ACC112 (cell line): ENCODE data around the gene COL11A1.

ENCODE experiments used
- H2AFZ ChIP-seq: fragments of 200-600 bp; sonication (generic); one replicate; pipeline ENCODE4 v1.6.0; 2017; ENCODE audit warnings: antibody characterized with exemption, low read length; ENCODE audit not compliant: unreplicated experiment
- H3K27ac ChIP-seq: fragments of 200-600 bp; sonication (generic); 2 replicates; pipeline ENCODE4 v1.5.1; 2014; ENCODE audit warnings: low read depth, mild to moderate bottlenecking, antibody characterized with exemption, low read length, moderate library complexity
- H3K27me3 ChIP-seq: fragments of 200-600 bp; sonication (generic); 2 replicates; pipeline ENCODE4 v1.6.1; 2014; ENCODE audit warnings: mild to moderate bottlenecking, antibody characterized with exemption, low read length, moderate library complexity, mixed read lengths; ENCODE audit not compliant: insufficient read depth
- H3K36me3 ChIP-seq: fragments of 200-600 bp; sonication (generic); 2 replicates; pipeline ENCODE4 v1.6.1; 2016; ENCODE audit warnings: mild to moderate bottlenecking, antibody characterized with exemption, low read length, moderate library complexity, mixed read lengths; ENCODE audit not compliant: insufficient read depth
- H3K4me1 ChIP-seq: fragments of 200-600 bp; sonication (generic); one replicate; pipeline ENCODE4 v1.6.1; 2016; ENCODE audit warnings: low read length, mixed read lengths; ENCODE audit not compliant: insufficient read depth, unreplicated experiment, control insufficient read depth
- H3K4me3 ChIP-seq: fragments of 200-600 bp; sonication (generic); 2 replicates; pipeline ENCODE4 v1.5.1; 2014; ENCODE audit warnings: mild to moderate bottlenecking, low read depth, low read length
- H3K79me2 ChIP-seq: fragments of 200-600 bp; sonication (generic); one replicate; pipeline ENCODE4 v1.6.0; 2016; ENCODE audit warnings: low read length; ENCODE audit not compliant: control insufficient read depth, unreplicated experiment, insufficient read depth

Gene COL11A1

GRCh38 chr1:102872526-102872925 is 235.8 kb downstream of the COL11A1 start:
- Histone ChIP-seq H3K4me1 (no peaks in the 10 kb centered on the region), H3K27me3 (no peaks in the 10 kb centered on the region), H3K27ac (no peak overlapping the region), H3K4me3 (no peak overlapping the region), H3K79me2 (no peaks in the 10 kb centered on the region), H3K36me3 (no peaks in the 10 kb centered on the region), H2AFZ (no peak overlapping the region)

GRCh38 chr1:102872097-102872496 is 236.2 kb downstream of the COL11A1 start:
- H3K79me2 ChIP-seq: no peaks in the 10 kb centered on the region
- H3K36me3 ChIP-seq: no peaks in the 10 kb centered on the region
- H3K27me3 ChIP-seq: no peaks in the 10 kb centered on the region
- no peaks in the 10 kb centered on the region for H3K4me1 ChIP-seq
- no peak overlapping the region for H2AFZ ChIP-seq
- H3K27ac ChIP-seq: no peak overlapping the region
- no peak overlapping the region for H3K4me3 ChIP-seq

GRCh38 chr1:102863704-102864103 is 244.6 kb downstream of the COL11A1 start:
- H3K27ac ChIP-seq: no peak overlapping the region
- H3K27me3 ChIP-seq: no peaks in the 10 kb centered on the region
- no peaks in the 10 kb centered on the region for H3K36me3 ChIP-seq
- no peaks in the 10 kb centered on the region for H3K4me1 ChIP-seq
- H2AFZ ChIP-seq: no peak overlapping the region
- H3K4me3 ChIP-seq: no peak overlapping the region
- no peaks in the 10 kb centered on the region for H3K79me2 ChIP-seq

- Histone ChIP-seq H3K4me1 (no peaks in the 10 kb centered on the region), H2AFZ (no peak overlapping the region), H3K27ac (no peak overlapping the region), H3K36me3 (no peaks in the 10 kb centered on the region), H3K4me3 (no peak overlapping the region), H3K27me3 (no peaks in the 10 kb centered on the region), H3K79me2 (no peaks in the 10 kb centered on the region)
These were observed 247.1 kb downstream of the COL11A1 start for GRCh38 chr1:102861247-102861646.

- H3K4me1 ChIP-seq: no peaks in the 10 kb centered on the region
- H3K36me3 ChIP-seq: no peaks in the 10 kb centered on the region
- no peak overlapping the region for H2AFZ ChIP-seq
- no peaks in the 10 kb centered on the region for H3K27me3 ChIP-seq
- no peak overlapping the region for H3K4me3 ChIP-seq
- no peaks in the 10 kb centered on the region for H3K79me2 ChIP-seq
- no peak overlapping the region for H3K27ac ChIP-seq
These were observed 249.6 kb downstream of the COL11A1 start for GRCh38 chr1:102858695-102859094.

- Histone ChIP-seq H3K27me3 (no peaks in the 10 kb centered on the region), H3K4me1 (no peaks in the 10 kb centered on the region), H3K79me2 (no peaks in the 10 kb centered on the region), H2AFZ (no peak overlapping the region), H3K27ac (no peak overlapping the region), H3K36me3 (no peaks in the 10 kb centered on the region), H3K4me3 (no peak overlapping the region)
These were observed 251.1 kb downstream of the COL11A1 start for GRCh38 chr1:102857251-102857650.

- Histone ChIP-seq H3K27me3 (no peaks in the 10 kb centered on the region), H3K27ac (no peak overlapping the region), H3K4me3 (no peak overlapping the region), H3K36me3 (no peaks in the 10 kb centered on the region), H2AFZ (no peak overlapping the region), H3K79me2 (no peaks in the 10 kb centered on the region), H3K4me1 (peaks cover 7% of the 10 kb centered on the region)
These were observed 254.6 kb downstream of the COL11A1 start for GRCh38 chr1:102853701-102854187.

- no peak overlapping the region for H3K27ac ChIP-seq
- H2AFZ ChIP-seq: no peak overlapping the region
- H3K4me1 ChIP-seq: peaks cover 7% of the 10 kb centered on the region
- H3K36me3 ChIP-seq: no peaks in the 10 kb centered on the region
- H3K27me3 ChIP-seq: no peaks in the 10 kb centered on the region
- H3K4me3 ChIP-seq: no peak overlapping the region
- no peaks in the 10 kb centered on the region for H3K79me2 ChIP-seq
These were observed 255.2 kb downstream of the COL11A1 start for GRCh38 chr1:102853136-102853535.

GRCh38 chr1:102852613-102853012 is 255.7 kb downstream of the COL11A1 start:
- Histone ChIP-seq H3K4me1 (peaks cover 7% of the 10 kb centered on the region), H2AFZ (no peak overlapping the region), H3K27me3 (no peaks in the 10 kb centered on the region), H3K36me3 (no peaks in the 10 kb centered on the region), H3K27ac (no peak overlapping the region), H3K79me2 (no peaks in the 10 kb centered on the region), H3K4me3 (no peak overlapping the region)

- Histone ChIP-seq H3K79me2 (no peaks in the 10 kb centered on the region), H3K4me1 (peaks cover 7% of the 10 kb centered on the region), H3K36me3 (no peaks in the 10 kb centered on the region), H3K27me3 (no peaks in the 10 kb centered on the region), H3K4me3 (no peak overlapping the region), H2AFZ (no peak overlapping the region), H3K27ac (no peak overlapping the region)
These were observed 256.7 kb downstream of the COL11A1 start for GRCh38 chr1:102851616-102852015.

GRCh38 chr1:102842606-102843005 is 265.7 kb downstream of the COL11A1 start:
- Histone ChIP-seq H2AFZ (no peak overlapping the region), H3K4me1 (no peaks in the 10 kb centered on the region), H3K36me3 (no peaks in the 10 kb centered on the region)

More at GRCh38 chr1:102842606-102843005, 265.7 kb downstream of the COL11A1 start:
- H3K27ac ChIP-seq: no peak overlapping the region
- H3K79me2 ChIP-seq: no peaks in the 10 kb centered on the region
- no peak overlapping the region for H3K4me3 ChIP-seq
- no peaks in the 10 kb centered on the region for H3K27me3 ChIP-seq
